Neuron (in vitro differentiated cells): ENCODE measurements around the gene C16orf74.

Experiments
- H2AFZ ChIP-seq: one replicate; pipeline ENCODE4 v1.6.1; 2013; ENCODE audit warnings: low read depth, mild to moderate bottlenecking, inconsistent platforms, low read length, moderate library complexity
- H3K27me3 ChIP-seq: one replicate; pipeline ENCODE4 v1.6.1; 2013; ENCODE audit warnings: low read length; ENCODE audit not compliant: insufficient read depth
- H3K36me3 ChIP-seq: one replicate; pipeline ENCODE4 v1.6.1; 2013; ENCODE audit warnings: low read length; ENCODE audit not compliant: insufficient read depth
- H3K4me1 ChIP-seq: one replicate; pipeline ENCODE4 v1.6.1; 2013; ENCODE audit warnings: low read length; ENCODE audit not compliant: insufficient read depth
- H3K4me3 ChIP-seq: 2 replicates; pipeline ENCODE4 v1.5.1; 2013; ENCODE audit warnings: mild to moderate bottlenecking, low read length, moderate library complexity
- H3K9me3 ChIP-seq: one replicate; pipeline ENCODE4 v1.6.1; 2013; ENCODE audit warnings: low read length

Gene C16orf74

GRCh38 chr16:85784813-85785212, 33.9 kb upstream of the C16orf74 start:
- peaks cover 68% of the 10 kb centered on the region for H3K36me3 ChIP-seq
- H3K27me3 ChIP-seq, result no peaks in the 10 kb centered on the region
- no peaks in the 10 kb centered on the region for H3K9me3 ChIP-seq
- H3K4me1 ChIP-seq, result no peaks in the 10 kb centered on the region
- H2AFZ ChIP-seq, result no peak overlapping the region
- H3K4me3 ChIP-seq, result no peak overlapping the region

GRCh38 chr16:85783441-85783840, 32.5 kb upstream of the C16orf74 start:
- no peak overlapping the region for H3K4me3 ChIP-seq
- no peak overlapping the region for H2AFZ ChIP-seq
- H3K9me3 ChIP-seq, result no peaks in the 10 kb centered on the region
- H3K36me3 ChIP-seq, result peaks cover 75% of the 10 kb centered on the region
- no peaks in the 10 kb centered on the region for H3K4me1 ChIP-seq
- no peaks in the 10 kb centered on the region for H3K27me3 ChIP-seq

- Histone ChIP-seq H3K27me3 (no peaks in the 10 kb centered on the region), H3K36me3 (peaks cover 75% of the 10 kb centered on the region), H3K4me1 (no peaks in the 10 kb centered on the region), H3K9me3 (no peaks in the 10 kb centered on the region), H2AFZ (no peak overlapping the region), H3K4me3 (no peak overlapping the region)
Measured at GRCh38 chr16:85782451-85782850, 31.6 kb upstream of the C16orf74 start.

GRCh38 chr16:85781695-85782370, 30.9 kb upstream of the C16orf74 start:
- no peaks in the 10 kb centered on the region for H3K9me3 ChIP-seq
- peaks cover 73% of the 10 kb centered on the region for H3K36me3 ChIP-seq
- H3K27me3 ChIP-seq, result no peaks in the 10 kb centered on the region
- H3K4me3 ChIP-seq, result no peak overlapping the region
- H3K4me1 ChIP-seq, result no peaks in the 10 kb centered on the region
- H2AFZ ChIP-seq, result no peak overlapping the region

- Histone ChIP-seq H3K27me3 (no peaks in the 10 kb centered on the region), H3K4me3 (no peak overlapping the region), H2AFZ (no peak overlapping the region), H3K9me3 (no peaks in the 10 kb centered on the region), H3K36me3 (peaks cover 66% of the 10 kb centered on the region), H3K4me1 (no peaks in the 10 kb centered on the region)
Measured at GRCh38 chr16:85781156-85781555, 30.3 kb upstream of the C16orf74 start.

- H3K36me3 ChIP-seq, result peaks cover 57% of the 10 kb centered on the region
Measured at GRCh38 chr16:85780281-85780680, 29.4 kb upstream of the C16orf74 start.

GRCh38 chr16:85778873-85779272, 28.0 kb upstream of the C16orf74 start:
- Histone ChIP-seq H3K9me3 (no peaks in the 10 kb centered on the region), H3K36me3 (peaks cover 53% of the 10 kb centered on the region), H2AFZ (no peak overlapping the region)

More at GRCh38 chr16:85780281-85780680, 29.4 kb upstream of the C16orf74 start:
- no peaks in the 10 kb centered on the region for H3K9me3 ChIP-seq
- H2AFZ ChIP-seq, result no peak overlapping the region
- no peaks in the 10 kb centered on the region for H3K27me3 ChIP-seq
- no peaks in the 10 kb centered on the region for H3K4me1 ChIP-seq
- no peak overlapping the region for H3K4me3 ChIP-seq

GRCh38 chr16:85777583-85778310, 26.9 kb upstream of the C16orf74 start:
- Histone ChIP-seq H3K4me3 (no peak overlapping the region), H3K9me3 (no peaks in the 10 kb centered on the region), H3K4me1 (no peaks in the 10 kb centered on the region), H3K27me3 (no peaks in the 10 kb centered on the region), H2AFZ (no peak overlapping the region), H3K36me3 (peaks cover 53% of the 10 kb centered on the region)

More at GRCh38 chr16:85778873-85779272, 28.0 kb upstream of the C16orf74 start:
- Histone ChIP-seq H3K27me3 (no peaks in the 10 kb centered on the region), H3K4me3 (no peak overlapping the region), H3K4me1 (no peaks in the 10 kb centered on the region)

GRCh38 chr16:85774811-85775210, 23.9 kb upstream of the C16orf74 start:
- no peak overlapping the region for H3K4me3 ChIP-seq
- H3K36me3 ChIP-seq, result peaks cover 26% of the 10 kb centered on the region
- no peaks in the 10 kb centered on the region for H3K27me3 ChIP-seq

GRCh38 chr16:85774136-85774535, 23.2 kb upstream of the C16orf74 start:
- H2AFZ ChIP-seq, result no peak overlapping the region
- no peaks in the 10 kb centered on the region for H3K27me3 ChIP-seq
- H3K36me3 ChIP-seq, result peaks cover 20% of the 10 kb centered on the region
- no peaks in the 10 kb centered on the region for H3K9me3 ChIP-seq
- H3K4me1 ChIP-seq, result no peaks in the 10 kb centered on the region
- no peak overlapping the region for H3K4me3 ChIP-seq

More at GRCh38 chr16:85774811-85775210, 23.9 kb upstream of the C16orf74 start:
- no peaks in the 10 kb centered on the region for H3K4me1 ChIP-seq
- no peak overlapping the region for H2AFZ ChIP-seq
- no peaks in the 10 kb centered on the region for H3K9me3 ChIP-seq

GRCh38 chr16:85773044-85773443, 22.1 kb upstream of the C16orf74 start:
- H3K9me3 ChIP-seq, result no peaks in the 10 kb centered on the region
- H3K4me3 ChIP-seq, result no peak overlapping the region
- H3K27me3 ChIP-seq, result no peaks in the 10 kb centered on the region
- no peaks in the 10 kb centered on the region for H3K4me1 ChIP-seq
- peaks cover 9% of the 10 kb centered on the region for H3K36me3 ChIP-seq
- no peak overlapping the region for H2AFZ ChIP-seq

GRCh38 chr16:85770741-85771140, 19.8 kb upstream of the C16orf74 start:
- Histone ChIP-seq H3K4me1 (no peaks in the 10 kb centered on the region), H3K9me3 (no peaks in the 10 kb centered on the region), H3K4me3 (no peak overlapping the region), H2AFZ (no peak overlapping the region), H3K36me3 (no peaks in the 10 kb centered on the region), H3K27me3 (no peaks in the 10 kb centered on the region)

- H3K4me3 ChIP-seq, result no peak overlapping the region
- no peaks in the 10 kb centered on the region for H3K4me1 ChIP-seq
- H3K27me3 ChIP-seq, result no peaks in the 10 kb centered on the region
- no peaks in the 10 kb centered on the region for H3K9me3 ChIP-seq
- no peak overlapping the region for H2AFZ ChIP-seq
- no peaks in the 10 kb centered on the region for H3K36me3 ChIP-seq
Measured at GRCh38 chr16:85768199-85768598, 17.3 kb upstream of the C16orf74 start.
